GM12891 (cell line): Measurements from ENCODE around the gene LAMTOR1.

ENCODE experiments used
- PAX5 ChIP-seq: IDR thresholded peaks from 2 replicates; pipeline ENCODE4 v1.6.1; 2011; ENCODE audit warnings: low read length, moderate library complexity, mild to moderate bottlenecking; ENCODE audit not compliant: insufficient read depth, severe bottlenecking
- POLR2A ChIP-seq: IDR thresholded peaks from 2 replicates; pipeline ENCODE4 v1.6.1; 2011; ENCODE audit warnings: low read depth, low read length, control low read depth
- POLR2AphosphoS5 ChIP-seq: IDR thresholded peaks from 2 replicates; pipeline ENCODE4 v1.6.1; 2011; ENCODE audit warnings: low read depth, low read length, control low read depth
- POU2F2 ChIP-seq: IDR thresholded peaks from 2 replicates; pipeline ENCODE4 v1.6.1; 2011; ENCODE audit warnings: low read depth, mild to moderate bottlenecking, control low read depth, low read length, moderate library complexity
- SPI1 ChIP-seq: IDR thresholded peaks from 2 replicates; pipeline ENCODE4 v1.6.1; 2011; ENCODE audit warnings: low read depth, low read length, control low read depth
- TAF1 ChIP-seq: IDR thresholded peaks from 2 replicates; pipeline ENCODE4 v1.6.1; 2011; ENCODE audit warnings: low read depth, low read length, control low read depth

DNA sequence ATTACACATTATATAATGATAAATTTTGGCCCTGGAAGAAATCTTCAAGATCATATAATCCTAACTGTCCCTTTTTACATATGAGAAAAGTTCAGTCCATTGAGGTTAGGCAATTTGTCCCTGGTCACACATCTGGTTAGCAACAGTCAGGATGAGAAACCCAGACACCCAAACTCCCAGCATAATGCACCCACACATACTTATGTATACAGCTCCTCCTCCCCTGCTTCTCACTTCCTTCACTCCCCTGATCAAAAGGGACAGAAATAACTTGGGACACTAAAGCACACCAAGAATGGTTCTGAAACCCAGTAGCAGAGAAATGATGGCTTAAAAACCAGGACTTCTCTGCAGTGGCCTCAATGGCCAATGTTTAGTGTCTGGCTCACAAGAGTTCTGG lies 33.9 kb downstream of the LAMTOR1 start:
- TF ChIP-seq POLR2AphosphoS5 (no peak), POLR2A (no peak), SPI1 (peak; percentile 58), TAF1 (no peak), POU2F2 (no peak), PAX5 (no peak)
